ENCODE results near the gene HRH1. TPM values are rescaled to one million over a fixed set of nuclear protein-coding genes. Genes with fewer than 3 reads are reported as not detected.
"Not testable (repeated sequence)": the region's sequence is repeated elsewhere in the genome, so short reads cannot be mapped to it uniquely, and the experiment has no call there.

The HRH1 gene
- total RNA-seq, 1 donor from 2014 or later = 14.6 TPM

GRCh38 chr3:11140030-11140712, 14.1 kb upstream of the HRH1 start:
- DNase-seq (ENCODE audit: low read depth, low spot score) = no peak

GRCh38 chr3:11140713-11141104, 13.6 kb upstream of the HRH1 start:
- no peak for DNase-seq (ENCODE audit: low read depth, low spot score)

- no peak for DNase-seq (ENCODE audit: low read depth, low spot score)
Observed at GRCh38 chr3:11143476-11143875, 10.8 kb upstream of the HRH1 start.

- no peak for DNase-seq (ENCODE audit: low read depth, low spot score)
Observed at GRCh38 chr3:11144996-11145395, 9.3 kb upstream of the HRH1 start.

GRCh38 chr3:11145888-11146287, 8.4 kb upstream of the HRH1 start:
- no peak for DNase-seq (ENCODE audit: low read depth, low spot score)

GRCh38 chr3:11146773-11147660, 7.3 kb upstream of the HRH1 start:
- DNase-seq (ENCODE audit: low read depth, low spot score) = no peak

GRCh38 chr3:11150256-11150655, 4.0 kb upstream of the HRH1 start:
- DNase-seq (ENCODE audit: low read depth, low spot score) = no peak

GRCh38 chr3:11152301-11152700, 2.0 kb upstream of the HRH1 start:
- no peak for DNase-seq (ENCODE audit: low read depth, low spot score)

- DNase-seq (ENCODE audit: low read depth, low spot score) = no peak
Observed at GRCh38 chr3:11154953-11155325, 646 bp downstream of the HRH1 start.

- DNase-seq (ENCODE audit: low read depth, low spot score) = peak; percentile 53
Observed at GRCh38 chr3:11155341-11156025, 1.2 kb downstream of the HRH1 start.

- no peak for DNase-seq (ENCODE audit: low read depth, low spot score)
Observed at GRCh38 chr3:11156026-11156410, 1.7 kb downstream of the HRH1 start.

- no peak for DNase-seq (ENCODE audit: low read depth, low spot score)
Observed at GRCh38 chr3:11157421-11157820, 3.1 kb downstream of the HRH1 start.

- DNase-seq (ENCODE audit: low read depth, low spot score) = no peak
Observed at GRCh38 chr3:11159421-11159904, 5.2 kb downstream of the HRH1 start.

GRCh38 chr3:11161666-11162065, 7.4 kb downstream of the HRH1 start:
- DNase-seq (ENCODE audit: low read depth, low spot score) = no peak

GRCh38 chr3:11162401-11163345, 8.4 kb downstream of the HRH1 start:
- DNase-seq (ENCODE audit: low read depth, low spot score) = no peak

GRCh38 chr3:11164607-11165006, 10.3 kb downstream of the HRH1 start:
- no peak for DNase-seq (ENCODE audit: low read depth, low spot score)

- no peak for DNase-seq (ENCODE audit: low read depth, low spot score)
Observed at GRCh38 chr3:11165476-11165875, 11.2 kb downstream of the HRH1 start.

GRCh38 chr3:11166807-11167400, 12.6 kb downstream of the HRH1 start:
- not testable (repeated sequence) for DNase-seq (ENCODE audit: low read depth, low spot score)

GRCh38 chr3:11167590-11167989, 13.3 kb downstream of the HRH1 start:
- DNase-seq (ENCODE audit: low read depth, low spot score) = no peak

- DNase-seq (ENCODE audit: low read depth, low spot score) = no peak
Observed at GRCh38 chr3:11168406-11168805, 14.1 kb downstream of the HRH1 start.

All from pulmonary artery endothelial cell (primary cell).